Dedifferentiated amniotic fluid mesenchymal stem cell (primary cell): ENCODE measurements around the gene GAB1.

Source experiments
- DNase-seq: peaks from one replicate; pipeline ENCODE4 v3.0.0-alpha.2; 2016; ENCODE audit errors: extremely low spot score

GAB1 gene

DNA sequence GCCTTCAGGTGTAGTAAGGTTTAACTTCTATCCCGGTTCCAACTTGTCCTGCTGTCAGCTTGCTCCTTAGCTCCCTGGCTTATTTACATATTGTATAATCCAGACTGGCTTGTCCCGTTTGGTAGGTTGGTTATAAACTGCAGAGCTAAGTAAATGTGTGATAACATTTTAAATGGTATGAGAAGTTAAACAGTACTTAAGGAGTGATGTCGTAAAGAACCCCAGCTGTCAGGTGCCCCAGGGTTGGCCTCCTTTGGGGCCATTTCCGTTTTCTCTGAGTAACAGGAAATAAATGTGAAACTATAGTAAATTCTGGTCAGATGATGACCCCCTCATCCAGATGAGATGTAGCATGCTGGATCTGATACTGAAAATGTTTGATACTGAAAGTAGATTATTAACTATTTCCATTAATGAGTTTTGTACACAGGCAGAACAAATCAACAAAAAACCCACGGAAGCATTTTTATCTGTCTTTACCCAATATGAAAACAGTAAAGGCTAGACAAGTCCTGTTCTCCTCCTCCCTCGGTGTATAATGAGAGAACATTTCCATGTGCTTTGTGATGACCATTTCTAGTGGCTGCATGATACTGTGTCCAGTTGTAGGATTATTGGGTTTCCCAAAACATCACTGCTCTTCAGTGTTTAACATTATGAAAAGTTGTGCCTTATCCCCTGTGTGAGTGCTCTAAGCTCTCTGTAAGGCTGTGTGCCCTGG, 22.4 kb downstream of the GAB1 start:
- no peak for DNase-seq

GRCh38 chr4:143359644-143360193, 23.0 kb downstream of the GAB1 start:
- DNase-seq, result no peak

- DNase-seq, result peak; percentile 38
Measured at GRCh38 chr4:143360838-143361625, 24.4 kb downstream of the GAB1 start.

- DNase-seq, result no peak
Measured at GRCh38 chr4:143362349-143363046, 25.8 kb downstream of the GAB1 start.

DNA sequence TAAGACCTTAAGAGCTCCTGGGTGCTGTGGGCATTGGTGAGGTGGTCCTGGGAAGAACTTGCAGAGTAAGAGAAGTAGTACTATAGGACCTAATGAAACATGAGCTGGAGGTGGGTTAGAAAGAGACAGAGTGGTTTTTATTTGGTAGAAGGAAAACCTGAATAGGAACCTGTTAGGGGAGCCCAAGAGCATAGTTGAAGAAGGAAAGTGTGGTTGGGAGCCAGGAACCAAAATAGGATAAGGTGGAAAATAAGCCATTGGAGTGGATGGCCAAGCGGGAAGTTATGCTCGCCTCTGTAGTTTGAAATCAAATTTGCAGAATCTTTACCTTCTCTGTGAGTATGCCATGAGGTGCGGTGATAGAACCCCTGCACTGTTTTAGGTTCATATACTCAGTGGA, 26.7 kb downstream of the GAB1 start:
- DNase-seq, result no peak

DNA sequence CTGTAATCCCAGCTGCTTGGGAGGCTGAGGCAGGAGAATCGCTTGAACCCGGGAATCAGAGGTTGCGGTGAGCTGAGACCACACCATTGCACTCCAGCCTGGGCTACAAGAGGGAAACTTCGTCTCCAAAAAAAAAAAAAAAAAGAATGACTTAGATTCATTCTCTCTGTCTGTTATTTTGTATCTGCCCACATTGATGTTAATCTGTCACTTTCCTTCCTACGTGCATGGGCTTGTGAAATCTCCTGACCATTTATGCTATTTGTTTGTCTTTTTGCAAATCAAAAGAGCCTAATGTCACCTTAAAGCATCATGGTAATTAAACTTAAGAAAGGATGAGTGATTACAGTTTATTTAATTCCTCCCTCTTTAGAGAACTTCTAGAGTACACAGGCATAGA, 27.4 kb downstream of the GAB1 start:
- DNase-seq, result no peak

GRCh38 chr4:143367863-143368262, 31.2 kb downstream of the GAB1 start:
- DNase-seq, result no peak

- no peak for DNase-seq
Measured at GRCh38 chr4:143369552-143369951, 32.9 kb downstream of the GAB1 start.

- DNase-seq, result no peak
Measured at GRCh38 chr4:143372093-143372915, 35.6 kb downstream of the GAB1 start.

DNA sequence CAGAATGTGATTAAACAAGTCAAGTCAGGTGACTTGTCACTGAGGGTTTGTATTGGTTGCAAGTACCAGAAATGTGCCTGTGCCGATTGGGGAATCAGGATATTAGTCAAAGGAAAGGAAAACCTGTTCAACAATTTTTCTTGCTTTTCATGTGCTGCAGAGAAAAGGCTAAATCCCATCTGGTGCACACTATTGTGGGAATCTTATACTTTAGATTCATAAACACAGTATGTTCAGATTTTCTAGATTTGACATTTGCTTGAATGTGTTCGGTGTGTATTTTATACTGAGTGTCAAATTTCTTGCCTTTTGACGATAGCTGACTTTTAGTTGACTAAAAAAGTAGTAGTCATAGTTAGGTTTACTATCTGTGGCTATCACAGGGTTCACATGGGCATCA, 37.6 kb downstream of the GAB1 start:
- no peak for DNase-seq

DNA sequence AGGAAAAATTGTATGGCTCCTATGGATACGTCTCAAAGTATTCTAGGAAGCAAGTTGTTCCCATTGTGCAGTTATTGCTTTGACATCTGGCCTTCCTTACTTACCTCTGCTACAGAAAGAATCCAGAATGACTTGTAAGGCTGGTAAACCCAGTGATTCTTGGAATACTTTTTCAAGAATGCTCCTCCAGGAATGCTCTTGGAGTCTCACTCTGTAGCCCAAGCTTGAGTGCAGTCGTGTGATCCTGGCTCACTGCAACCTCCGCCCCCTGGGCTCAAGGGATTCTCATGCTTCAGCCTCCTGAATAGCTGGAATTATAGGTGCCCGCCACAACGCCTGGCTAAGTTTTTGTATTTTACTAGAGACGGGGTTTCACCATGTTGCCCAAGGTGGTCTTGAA, 38.1 kb downstream of the GAB1 start:
- DNase-seq, result no peak

GRCh38 chr4:143375326-143376073, 38.8 kb downstream of the GAB1 start:
- no peak for DNase-seq

- DNase-seq, result no peak
Measured at GRCh38 chr4:143377611-143378099, 41.0 kb downstream of the GAB1 start.

DNA sequence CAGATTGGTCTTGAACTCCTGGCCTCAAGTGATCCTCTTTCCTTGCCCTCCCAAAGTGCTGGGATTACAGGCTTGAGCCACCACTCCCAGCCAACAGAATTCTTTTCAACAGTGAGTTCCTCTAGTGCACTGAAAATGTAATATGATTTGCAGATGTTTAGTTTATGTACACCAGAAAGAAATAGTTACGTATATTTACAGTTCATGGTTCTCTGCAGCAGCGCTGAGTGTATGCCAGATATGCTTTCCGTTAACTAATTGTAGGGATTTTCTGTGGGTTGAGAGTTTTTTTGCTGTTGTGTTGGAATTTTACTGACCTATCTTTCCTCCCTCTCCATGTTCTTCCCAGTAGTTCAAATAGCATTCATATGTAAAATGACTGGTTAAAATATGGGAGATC, 44.0 kb downstream of the GAB1 start:
- DNase-seq, result no peak

DNA sequence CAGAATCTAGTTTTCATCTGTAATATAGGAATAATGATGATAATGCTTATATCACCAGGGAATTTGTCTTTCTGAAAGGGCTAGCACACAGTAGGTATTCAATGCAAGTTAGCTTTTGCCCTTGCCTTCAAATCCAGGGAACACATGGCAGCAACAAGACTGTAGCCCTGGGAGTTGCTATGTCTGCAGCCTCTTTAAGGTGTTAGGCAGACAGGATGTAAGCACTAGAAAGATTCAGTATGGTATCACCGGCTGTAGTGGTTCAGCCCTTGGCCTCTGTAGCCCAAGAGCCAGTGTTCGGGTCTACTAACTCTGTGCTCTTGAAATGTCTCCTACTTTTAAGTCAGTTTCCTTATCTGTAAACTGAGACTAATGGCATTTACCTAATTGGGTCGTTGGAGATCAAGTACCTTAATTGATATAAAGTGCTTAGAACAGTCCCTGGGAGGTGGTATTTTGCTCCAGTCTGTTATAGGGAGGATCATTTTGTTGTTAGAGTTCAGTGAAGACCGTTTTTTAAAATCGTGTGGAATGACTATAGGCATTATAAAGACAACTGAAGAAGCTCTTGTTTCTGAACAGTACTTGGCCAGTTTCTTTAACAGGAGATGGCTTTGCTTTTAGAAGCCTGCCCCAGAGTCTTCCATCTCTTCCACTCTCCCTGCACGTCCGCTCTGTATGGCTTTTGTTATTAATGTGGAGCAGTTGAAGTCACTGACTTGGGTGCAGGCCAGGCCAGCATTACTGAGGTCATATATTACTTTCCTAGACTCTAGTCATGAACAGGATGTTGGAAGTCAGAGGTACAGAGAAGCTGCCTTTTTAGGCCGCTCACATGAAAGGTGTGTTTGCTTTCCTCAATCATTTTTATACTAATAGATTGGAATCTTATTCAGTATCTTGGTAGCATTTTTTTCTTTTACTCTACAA, 44.8 kb downstream of the GAB1 start:
- DNase-seq, result peak; percentile 57

DNA sequence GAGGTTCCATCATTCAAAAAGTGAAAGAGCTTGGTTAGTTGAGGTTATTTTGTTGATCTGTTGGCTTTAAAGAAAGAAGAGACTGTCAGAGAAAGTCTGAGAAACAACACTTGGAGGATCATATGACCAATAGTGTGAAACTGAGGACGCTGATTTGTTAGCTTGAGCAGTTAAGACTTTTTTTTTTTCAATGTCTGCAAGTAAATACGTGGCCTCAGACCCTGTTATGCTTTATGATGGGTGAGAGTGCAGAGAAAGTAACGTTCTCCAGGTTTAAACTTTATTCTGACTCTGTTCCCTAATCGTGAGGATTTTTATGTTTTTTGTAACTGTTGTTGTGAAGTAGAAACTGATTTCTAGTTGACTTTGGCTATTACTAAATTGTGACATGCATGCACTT, 45.9 kb downstream of the GAB1 start:
- no peak for DNase-seq

GRCh38 chr4:143383005-143383574, 46.4 kb downstream of the GAB1 start:
- no peak for DNase-seq

GRCh38 chr4:143384381-143384994, 47.8 kb downstream of the GAB1 start:
- no peak for DNase-seq

- DNase-seq, result no peak
Measured at GRCh38 chr4:143386812-143387211, 50.1 kb downstream of the GAB1 start.
